Duodenal mucosa (tissue), 2 donors: ENCODE data around the gene DCTN1.

Experiments used
- H3K27ac ChIP-seq: one replicate; pipeline ENCODE4 v1.7.0; 2013; ENCODE audit warnings: low read depth, low read length
- H3K27me3 ChIP-seq, 2 donors: one replicate each; pipeline ENCODE4 v1.7.0; 2013; ENCODE audit warnings: low read length in 2 of 2, control low read depth in 1 of 2; ENCODE audit not compliant: insufficient read depth in 2 of 2, control insufficient read depth in 1 of 2
- H3K36me3 ChIP-seq, 2 donors: one replicate each; pipeline ENCODE4 v1.7.0; 2013; ENCODE audit warnings: low read length in 2 of 2, control low read depth in 1 of 2; ENCODE audit not compliant: insufficient read depth in 2 of 2, control insufficient read depth in 1 of 2
- H3K4me1 ChIP-seq, 2 donors: one replicate each; pipeline ENCODE4 v1.7.0; 2013; ENCODE audit warnings: low read length in 2 of 2, control low read depth in 1 of 2; ENCODE audit not compliant: insufficient read depth in 2 of 2, control insufficient read depth in 1 of 2
- H3K4me3 ChIP-seq, 2 donors: one replicate each; pipeline ENCODE4 v1.7.0; 2013; ENCODE audit warnings: low read length in 2 of 2, low read depth in 1 of 2
- H3K9ac ChIP-seq, 2 donors: one replicate each; pipeline ENCODE4 v1.7.0; 2013; ENCODE audit warnings: low read length in 2 of 2, low read depth in 1 of 2
- H3K9me3 ChIP-seq, 2 donors: one replicate each; pipeline ENCODE4 v1.7.0; 2013; ENCODE audit warnings: low read length in 2 of 2, control low read depth in 1 of 2; ENCODE audit not compliant: control insufficient read depth in 1 of 2

The DCTN1 gene

GRCh38 chr2:74390606-74391005 lies 10.5 kb upstream of the DCTN1 start:
- H3K27ac ChIP-seq = no peak overlapping the region
- H3K36me3 ChIP-seq = peaks cover 0 to under 1% of the 10 kb centered on the region in 2 donors
- H3K9ac ChIP-seq = peak overlapping the region in 1 of 2 donors; percentile 82
- peak overlapping the region; percentile 89 to 98 for H3K4me3 ChIP-seq
- H3K27me3 ChIP-seq = no peaks in the 10 kb centered on the region
- H3K9me3 ChIP-seq = no peaks in the 10 kb centered on the region
- H3K4me1 ChIP-seq = peaks cover 22% of the 10 kb centered on the region in 2 donors

- Histone ChIP-seq H3K4me3 (no peak overlapping the region), H3K9ac (no peak overlapping the region), H3K4me1 (peaks cover 20 to 22% of the 10 kb centered on the region in 2 donors), H3K36me3 (peaks cover 0 to 18% of the 10 kb centered on the region in 2 donors), H3K27me3 (no peaks in the 10 kb centered on the region), H3K9me3 (no peaks in the 10 kb centered on the region), H3K27ac (no peak overlapping the region)
Observed at GRCh38 chr2:74387346-74387745, 7.2 kb upstream of the DCTN1 start.

- no peak overlapping the region for H3K4me3 ChIP-seq
- peaks cover 0 to 18% of the 10 kb centered on the region in 2 donors for H3K36me3 ChIP-seq
- H3K27ac ChIP-seq = no peak overlapping the region
- no peaks in the 10 kb centered on the region for H3K27me3 ChIP-seq
- no peak overlapping the region for H3K9ac ChIP-seq
- H3K9me3 ChIP-seq = no peaks in the 10 kb centered on the region
- H3K4me1 ChIP-seq = peaks cover 16 to 23% of the 10 kb centered on the region in 2 donors
Observed at GRCh38 chr2:74385396-74385795, 5.3 kb upstream of the DCTN1 start.

- no peaks in the 10 kb centered on the region for H3K9me3 ChIP-seq
- peaks cover 18% of the 10 kb centered on the region in 2 donors for H3K4me1 ChIP-seq
- H3K27me3 ChIP-seq = no peaks in the 10 kb centered on the region
- peaks cover 0 to 18% of the 10 kb centered on the region in 2 donors for H3K36me3 ChIP-seq
- H3K27ac ChIP-seq = no peak overlapping the region
- no peak overlapping the region for H3K9ac ChIP-seq
- H3K4me3 ChIP-seq = no peak overlapping the region
Observed at GRCh38 chr2:74384051-74384450, 3.9 kb upstream of the DCTN1 start.

- H3K27me3 ChIP-seq = no peaks in the 10 kb centered on the region
- H3K4me1 ChIP-seq = peaks cover 14 to 18% of the 10 kb centered on the region in 2 donors
- no peaks in the 10 kb centered on the region for H3K9me3 ChIP-seq
- peaks cover 0 to 18% of the 10 kb centered on the region in 2 donors for H3K36me3 ChIP-seq
- no peak overlapping the region for H3K27ac ChIP-seq
- H3K4me3 ChIP-seq = no peak overlapping the region
- no peak overlapping the region for H3K9ac ChIP-seq
Observed at GRCh38 chr2:74383254-74383653, 3.1 kb upstream of the DCTN1 start.

GRCh38 chr2:74381751-74382150 lies 1.6 kb upstream of the DCTN1 start:
- peaks cover 12 to 31% of the 10 kb centered on the region in 2 donors for H3K36me3 ChIP-seq
- H3K9me3 ChIP-seq = no peaks in the 10 kb centered on the region
- no peaks in the 10 kb centered on the region for H3K27me3 ChIP-seq
- no peak overlapping the region for H3K27ac ChIP-seq
- peaks cover 14 to 18% of the 10 kb centered on the region in 2 donors for H3K4me1 ChIP-seq
- H3K9ac ChIP-seq = no peak overlapping the region
- H3K4me3 ChIP-seq = no peak overlapping the region

- Histone ChIP-seq H3K4me3 (no peak overlapping the region), H3K4me1 (peaks cover 19 to 24% of the 10 kb centered on the region in 2 donors), H3K27me3 (no peaks in the 10 kb centered on the region), H3K9ac (no peak overlapping the region), H3K27ac (no peak overlapping the region), H3K9me3 (no peaks in the 10 kb centered on the region), H3K36me3 (peaks cover 16 to 20% of the 10 kb centered on the region in 2 donors)
Observed at GRCh38 chr2:74378007-74378406, 2.1 kb downstream of the DCTN1 start.

- Histone ChIP-seq H3K4me3 (no peak overlapping the region), H3K27ac (no peak overlapping the region), H3K9ac (no peak overlapping the region), H3K36me3 (peaks cover 20 to 27% of the 10 kb centered on the region in 2 donors), H3K4me1 (peaks cover 18 to 24% of the 10 kb centered on the region in 2 donors), H3K27me3 (no peaks in the 10 kb centered on the region), H3K9me3 (no peaks in the 10 kb centered on the region)
Observed at GRCh38 chr2:74375838-74376237, 4.3 kb downstream of the DCTN1 start.

- no peaks in the 10 kb centered on the region for H3K27me3 ChIP-seq
- no peak overlapping the region for H3K9ac ChIP-seq
- no peak overlapping the region for H3K4me3 ChIP-seq
- no peaks in the 10 kb centered on the region for H3K9me3 ChIP-seq
- H3K4me1 ChIP-seq = peaks cover 6 to 12% of the 10 kb centered on the region in 2 donors
- H3K36me3 ChIP-seq = peaks cover 29 to 39% of the 10 kb centered on the region in 2 donors
- H3K27ac ChIP-seq = no peak overlapping the region
Observed at GRCh38 chr2:74374509-74375205, 5.5 kb downstream of the DCTN1 start.

GRCh38 chr2:74373985-74374384 lies 6.1 kb downstream of the DCTN1 start:
- Histone ChIP-seq H3K4me1 (peaks cover 5 to 10% of the 10 kb centered on the region in 2 donors), H3K9ac (no peak overlapping the region), H3K4me3 (no peak overlapping the region), H3K27me3 (no peaks in the 10 kb centered on the region), H3K27ac (no peak overlapping the region), H3K36me3 (peaks cover 33 to 46% of the 10 kb centered on the region in 2 donors), H3K9me3 (no peaks in the 10 kb centered on the region)
